Retinal pigment epithelial cell (primary cell): Measurements from ENCODE around the gene GTF3C5.

Source experiments
- DNase-seq: peaks from one replicate; pipeline ENCODE4 v3.0.0-alpha.2; 2010; ENCODE audit warnings: low read depth
- H3K4me3 ChIP-seq: 2 replicates; pipeline ENCODE4 v1.5.1; 2011; ENCODE audit warnings: mild to moderate bottlenecking, low read length, control low read depth, moderate library complexity
- TF ChIP-seq, protein P1 (sequence below): conservative IDR thresholded peaks from 2 replicates; pipeline ENCODE4 v1.5.1; 2011; ENCODE audit warnings: low read depth, low read length, control low read depth, inconsistent platforms

GTF3C5 gene

DNA sequence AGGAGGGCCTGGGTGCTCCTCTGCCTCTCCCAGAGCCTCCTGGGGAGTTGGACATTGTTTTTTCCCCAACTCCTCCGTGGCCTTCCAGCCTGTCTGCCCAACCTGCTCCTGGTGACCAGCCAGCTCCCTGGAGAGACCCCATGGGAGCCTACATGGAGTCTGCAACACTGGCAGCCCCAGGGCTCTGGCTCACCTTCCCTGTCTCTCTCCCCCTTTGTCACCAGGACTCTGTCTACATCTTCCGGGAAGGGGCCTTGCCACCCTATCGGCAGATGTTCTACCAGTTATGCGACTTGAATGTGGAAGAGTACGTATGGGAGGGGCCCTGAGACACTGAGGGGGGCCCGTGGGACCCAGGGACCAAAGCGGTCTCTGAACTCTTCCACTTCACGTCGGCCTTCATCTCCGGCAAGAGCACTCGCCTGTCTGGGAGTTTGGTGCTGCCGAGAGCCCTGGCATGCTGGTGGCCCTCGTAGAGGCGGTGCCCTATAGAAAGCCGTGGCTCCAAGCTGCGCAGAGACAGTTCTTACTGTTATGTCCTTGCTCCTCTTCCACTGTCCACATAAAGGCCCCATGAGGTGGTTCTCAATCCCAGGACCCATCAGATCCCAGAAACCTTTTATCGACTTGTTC is 25.1 kb downstream of the GTF3C5 start:
- TF ChIP-seq, protein P1, sequence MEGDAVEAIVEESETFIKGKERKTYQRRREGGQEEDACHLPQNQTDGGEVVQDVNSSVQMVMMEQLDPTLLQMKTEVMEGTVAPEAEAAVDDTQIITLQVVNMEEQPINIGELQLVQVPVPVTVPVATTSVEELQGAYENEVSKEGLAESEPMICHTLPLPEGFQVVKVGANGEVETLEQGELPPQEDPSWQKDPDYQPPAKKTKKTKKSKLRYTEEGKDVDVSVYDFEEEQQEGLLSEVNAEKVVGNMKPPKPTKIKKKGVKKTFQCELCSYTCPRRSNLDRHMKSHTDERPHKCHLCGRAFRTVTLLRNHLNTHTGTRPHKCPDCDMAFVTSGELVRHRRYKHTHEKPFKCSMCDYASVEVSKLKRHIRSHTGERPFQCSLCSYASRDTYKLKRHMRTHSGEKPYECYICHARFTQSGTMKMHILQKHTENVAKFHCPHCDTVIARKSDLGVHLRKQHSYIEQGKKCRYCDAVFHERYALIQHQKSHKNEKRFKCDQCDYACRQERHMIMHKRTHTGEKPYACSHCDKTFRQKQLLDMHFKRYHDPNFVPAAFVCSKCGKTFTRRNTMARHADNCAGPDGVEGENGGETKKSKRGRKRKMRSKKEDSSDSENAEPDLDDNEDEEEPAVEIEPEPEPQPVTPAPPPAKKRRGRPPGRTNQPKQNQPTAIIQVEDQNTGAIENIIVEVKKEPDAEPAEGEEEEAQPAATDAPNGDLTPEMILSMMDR, result no peak
- no peak for DNase-seq
- H3K4me3 ChIP-seq, result no peak overlapping the region

DNA sequence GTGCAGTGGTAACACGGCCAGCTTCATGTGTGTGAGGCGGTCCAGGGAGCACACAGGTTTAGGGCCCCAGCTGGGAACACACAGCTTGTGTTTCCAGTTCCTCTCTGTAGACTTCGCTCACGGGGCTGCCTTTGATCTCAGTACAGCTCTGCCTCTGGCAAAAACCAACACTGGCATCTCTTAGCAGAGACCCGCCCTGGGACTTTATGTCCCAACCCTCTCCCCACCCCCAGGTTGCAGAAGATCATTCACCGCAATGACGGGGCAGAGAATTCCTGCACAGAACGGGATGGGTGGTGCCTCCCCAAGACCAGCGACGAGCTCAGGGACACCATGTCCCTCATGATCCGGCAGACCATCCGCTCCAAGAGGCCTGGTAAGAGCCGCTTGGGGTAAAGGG is 25.7 kb downstream of the GTF3C5 start:
- no peak for DNase-seq
- no peak overlapping the region for H3K4me3 ChIP-seq
- TF ChIP-seq, protein P1, result no peak

DNA sequence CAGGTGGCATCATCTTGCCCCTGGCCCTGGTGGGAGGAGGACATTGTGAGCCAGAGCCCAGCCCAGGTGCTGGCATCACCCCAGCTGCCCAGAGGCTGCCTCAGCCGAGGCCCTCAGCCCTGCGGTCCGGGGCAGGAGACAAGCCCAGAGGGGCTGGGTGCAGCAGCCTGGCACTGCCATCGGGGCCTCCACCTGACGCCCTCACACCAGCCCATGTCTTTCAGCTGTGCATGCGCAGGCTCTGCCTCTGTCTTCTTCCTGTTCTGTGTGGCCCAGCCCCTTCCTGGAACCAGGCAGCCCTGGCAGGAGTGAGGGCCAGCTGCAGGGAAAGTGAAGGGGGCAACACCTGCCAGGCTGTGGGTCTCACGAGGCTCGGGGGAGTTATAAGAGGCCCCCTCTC is 26.2 kb downstream of the GTF3C5 start:
- DNase-seq, result no peak
- TF ChIP-seq, protein P1, result no peak
- no peak overlapping the region for H3K4me3 ChIP-seq

DNA sequence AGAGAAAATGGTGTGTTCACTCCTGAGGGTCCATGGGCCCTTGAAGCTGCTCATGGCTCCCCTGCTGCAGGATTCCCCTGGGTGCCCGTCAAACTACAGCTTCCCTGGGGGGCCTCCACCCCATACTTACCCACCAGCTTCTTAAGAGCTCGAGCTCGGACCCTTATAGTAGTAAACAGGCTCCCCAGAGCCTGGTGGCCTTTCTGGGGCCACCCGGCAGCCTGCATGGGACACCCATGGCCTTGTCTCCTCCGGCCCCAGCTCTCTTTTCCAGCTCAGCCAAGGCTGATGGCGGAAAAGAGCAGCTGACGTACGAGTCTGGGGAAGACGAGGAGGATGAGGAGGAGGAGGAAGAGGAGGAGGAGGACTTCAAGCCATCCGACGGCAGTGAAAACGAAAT is 26.8 kb downstream of the GTF3C5 start:
- DNase-seq, result no peak
- no peak overlapping the region for H3K4me3 ChIP-seq
- TF ChIP-seq, protein P1, result no peak

DNA sequence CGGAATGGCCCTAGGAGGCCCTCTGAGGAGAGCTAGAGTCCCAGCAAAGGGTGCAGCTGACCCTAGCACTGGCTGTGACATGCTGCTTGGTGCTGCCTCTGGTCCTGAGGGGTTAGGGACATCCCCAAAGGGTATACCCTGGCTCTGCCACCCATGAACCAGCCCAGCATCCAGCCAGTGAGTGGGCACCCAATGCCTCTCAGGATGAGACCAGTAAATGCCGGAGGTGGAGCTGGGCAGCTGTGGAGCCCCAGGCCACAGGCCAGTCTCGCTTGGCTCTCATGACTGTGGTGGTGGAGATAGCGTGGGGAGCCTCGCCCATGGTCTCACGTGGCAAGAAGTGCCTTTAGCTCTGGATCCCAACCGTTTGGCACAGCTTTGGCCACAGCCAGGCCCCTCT is 27.3 kb downstream of the GTF3C5 start:
- TF ChIP-seq, protein P1, result no peak
- no peak overlapping the region for H3K4me3 ChIP-seq
- DNase-seq, result no peak

DNA sequence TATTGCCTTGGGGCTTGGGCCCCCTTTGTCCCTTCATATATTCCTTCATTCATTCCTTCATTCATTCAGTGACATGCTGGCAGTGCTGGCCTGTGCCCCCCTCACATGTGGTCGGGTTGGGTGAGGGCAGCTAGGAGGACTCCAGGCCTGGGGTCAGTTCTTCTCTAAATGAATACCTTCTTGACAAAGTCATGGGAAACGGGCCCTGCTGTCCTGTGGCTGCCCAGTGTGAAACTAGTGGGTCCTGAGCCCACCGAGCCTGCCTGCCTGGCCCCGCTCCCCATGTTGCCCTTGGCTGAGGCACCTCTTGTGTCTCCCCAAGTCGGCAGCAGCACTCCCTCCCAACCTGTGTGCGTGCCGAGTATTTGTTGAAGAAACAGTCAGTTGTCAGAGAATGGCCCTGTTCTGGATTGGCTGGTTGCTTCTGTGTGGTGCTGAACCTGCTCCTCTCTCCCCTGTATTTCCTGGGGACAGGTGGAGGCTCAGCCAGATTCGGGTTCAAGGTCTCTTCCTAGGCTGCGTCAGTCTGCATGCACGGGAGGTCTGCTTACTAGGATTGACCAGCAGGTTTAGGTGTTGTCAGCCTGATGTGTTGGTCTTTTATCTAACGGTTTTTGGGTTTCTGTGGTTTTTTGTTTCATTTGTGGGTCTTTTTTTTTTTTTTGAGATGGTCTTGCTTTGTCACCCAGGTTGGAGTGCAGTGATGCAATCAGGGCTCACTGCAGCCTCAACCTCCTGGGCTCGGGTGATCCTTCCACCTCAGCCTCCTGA is 27.9 kb downstream of the GTF3C5 start:
- TF ChIP-seq, protein P1, result no peak
- H3K4me3 ChIP-seq, result no peak overlapping the region
- DNase-seq, result no peak

DNA sequence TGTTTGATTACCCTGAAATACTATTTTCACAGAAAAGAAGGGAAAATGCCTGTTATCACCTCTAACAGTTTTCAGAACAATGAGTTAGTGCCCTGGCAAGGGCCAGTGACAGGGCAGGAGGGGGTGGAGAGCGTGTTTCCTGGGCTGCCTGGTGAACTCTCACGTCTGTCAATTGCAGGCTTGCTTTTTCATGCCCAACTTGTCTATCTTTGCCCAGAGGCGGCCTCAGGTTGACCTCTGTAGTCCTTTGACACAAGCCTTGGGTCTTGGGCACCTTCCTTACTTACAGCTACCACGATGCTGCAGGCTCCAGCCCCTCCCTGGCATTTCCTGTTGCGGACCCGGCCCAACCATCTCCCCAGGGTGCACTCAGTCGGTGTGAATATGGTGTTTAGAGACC is 28.8 kb downstream of the GTF3C5 start:
- TF ChIP-seq, protein P1, result no peak
- no peak overlapping the region for H3K4me3 ChIP-seq
- DNase-seq, result no peak
